HEK293 (cell line): Measurements from ENCODE around the gene SULF2.

Experiments
- CTCF ChIA-PET: fragments of 350-600 bp; formaldehyde crosslinking; extraction: SDS; loops from one replicate; lab custom pipeline; 2021; ENCODE audit warnings: antibody characterized with exemption; lab: Yijun Ruan, JAX
- POLR2A ChIA-PET: fragments of 300-600 bp; formaldehyde crosslinking; extraction: SDS; loops from one replicate; lab custom pipeline; 2020; ENCODE audit warnings: antibody characterized with exemption, inconsistent platforms; lab: Yijun Ruan, JAX
- H3K27ac ChIP-seq: fragments of 200-500 bp; sonication (Bioruptor generic); 2 replicates; pipeline ENCODE4 v1.5.1; 2014; ENCODE audit warnings: low read depth, low read length, control low read depth, inconsistent platforms; ENCODE audit errors: extremely low read depth
- H3K36me3 ChIP-seq, 2 experiments: fragments of 200-500 bp in 1 of 2; sonication (Bioruptor generic) in 1 of 2; 1 replicate in 1 of 2; 2 replicates in 1 of 2; pipeline ENCODE4 v1.5.1; 2014 to 2017; ENCODE audit warnings: inconsistent platforms in 2 of 2, low read length in 2 of 2; ENCODE audit not compliant: control insufficient read depth in 2 of 2, insufficient read depth in 1 of 2
- H3K4me1 ChIP-seq: fragments of 200-500 bp; sonication (Bioruptor generic); 2 replicates; pipeline ENCODE4 v1.5.1; 2014; ENCODE audit warnings: mild to moderate bottlenecking, low read length, inconsistent platforms; ENCODE audit not compliant: control insufficient read depth, insufficient read depth
- H3K4me3 ChIP-seq: 2 replicates; pipeline ENCODE4 v1.5.1; 2011; ENCODE audit warnings: low read depth, mild to moderate bottlenecking, control low read depth, low read length, moderate library complexity
- H3K9me3 ChIP-seq: fragments of 200-500 bp; sonication (Bioruptor generic); 2 replicates; pipeline ENCODE4 v1.5.1; 2014; ENCODE audit warnings: low read depth, low read length, inconsistent platforms; ENCODE audit not compliant: control insufficient read depth, insufficient read depth
- BCL11A ChIP-seq: fragments of 450-650 bp; formaldehyde crosslinking; IDR thresholded peaks from 2 replicates; pipeline ENCODE4 v1.5.1; 2016; ENCODE audit warnings: low read depth, missing biosample characterization, missing genetic modification characterization
- BCL11B ChIP-seq: fragments of 450-650 bp; formaldehyde crosslinking; IDR thresholded peaks from 2 replicates; pipeline ENCODE4 v1.5.1; 2016; ENCODE audit warnings: low read depth, missing biosample characterization, missing genetic modification characterization
- EGR2 ChIP-seq: fragments of 450-650 bp; formaldehyde crosslinking; IDR thresholded peaks from 2 replicates; pipeline ENCODE4 v1.5.1; 2016; ENCODE audit warnings: low read depth, missing biosample characterization, missing genetic modification characterization
- GLIS1 ChIP-seq: fragments of 450-650 bp; formaldehyde crosslinking; IDR thresholded peaks from 2 replicates; pipeline ENCODE4 v1.5.1; 2016; ENCODE audit warnings: missing biosample characterization, missing genetic modification characterization
- KLF16 ChIP-seq: fragments of 450-650 bp; formaldehyde crosslinking; IDR thresholded peaks from 2 replicates; pipeline ENCODE4 v1.5.1; 2017; ENCODE audit warnings: missing biosample characterization, missing genetic modification characterization
- MEIS1 ChIP-seq: sonication (generic); formaldehyde crosslinking; IDR thresholded peaks from 2 replicates; pipeline ENCODE4 v1.8.1; 2022; ENCODE audit warnings: missing genetic modification reagents, mild to moderate bottlenecking, borderline replicate concordance
- PATZ1 ChIP-seq: fragments of 450-650 bp; formaldehyde crosslinking; IDR thresholded peaks from 2 replicates; pipeline ENCODE4 v1.5.1; 2016; ENCODE audit warnings: missing biosample characterization, missing genetic modification characterization
- SP3 ChIP-seq: fragments of 450-650 bp; formaldehyde crosslinking; IDR thresholded peaks from 2 replicates; pipeline ENCODE4 v1.5.1; 2016; ENCODE audit warnings: missing biosample characterization, missing genetic modification characterization
- ZFHX2 ChIP-seq: fragments of 450-650 bp; formaldehyde crosslinking; conservative IDR thresholded peaks from 2 replicates; pipeline ENCODE4 v1.5.1; 2016; ENCODE audit warnings: missing biosample characterization, missing genetic modification characterization
- ZIC2 ChIP-seq: fragments of 450-650 bp; formaldehyde crosslinking; IDR thresholded peaks from 2 replicates; pipeline ENCODE4 v1.5.1; 2016; ENCODE audit warnings: missing biosample characterization, missing genetic modification characterization
- ZNF223 ChIP-seq: fragments of 450-650 bp; formaldehyde crosslinking; IDR thresholded peaks from 2 replicates; pipeline ENCODE4 v1.5.1; 2016; ENCODE audit warnings: missing biosample characterization, missing genetic modification characterization
- ZNF391 ChIP-seq: fragments of 450-650 bp; formaldehyde crosslinking; IDR thresholded peaks from 2 replicates; pipeline ENCODE4 v1.5.1; 2016; ENCODE audit warnings: low read depth, missing biosample characterization, missing genetic modification characterization, borderline replicate concordance
- ZNF561 ChIP-seq: fragments of 450-650 bp; IDR thresholded peaks from 2 replicates; pipeline ENCODE4 v1.5.1; 2018; ENCODE audit warnings: missing biosample characterization, missing genetic modification characterization, borderline replicate concordance
- ZNF596 ChIP-seq: fragments of 450-650 bp; IDR thresholded peaks from 2 replicates; pipeline ENCODE4 v1.5.0; 2018; ENCODE audit warnings: missing biosample characterization, mild to moderate bottlenecking, missing genetic modification characterization, moderate library complexity
- ZNF701 ChIP-seq: fragments of 450-650 bp; formaldehyde crosslinking; IDR thresholded peaks from 2 replicates; pipeline ENCODE4 v1.5.1; 2016; ENCODE audit warnings: missing biosample characterization, missing genetic modification characterization
- ZNF704 ChIP-seq: fragments of 450-650 bp; formaldehyde crosslinking; IDR thresholded peaks from 2 replicates; pipeline ENCODE4 v1.5.1; 2016; ENCODE audit warnings: missing biosample characterization, missing genetic modification characterization
- ZNF76 ChIP-seq: fragments of 450-650 bp; formaldehyde crosslinking; IDR thresholded peaks from 2 replicates; pipeline ENCODE4; 2016; ENCODE audit warnings: low read depth, missing biosample characterization, missing genetic modification characterization, borderline replicate concordance
- ZNF776 ChIP-seq: fragments of 450-650 bp; formaldehyde crosslinking; IDR thresholded peaks from 2 replicates; pipeline ENCODE4 v1.5.0; 2017; ENCODE audit warnings: missing biosample characterization, missing genetic modification characterization, borderline replicate concordance
- TF ChIP-seq, protein P1 (sequence below): fragments of 450-650 bp; formaldehyde crosslinking; IDR thresholded peaks from 2 replicates; pipeline ENCODE4 v1.5.1; 2016; ENCODE audit warnings: missing biosample characterization, missing genetic modification characterization

Gene SULF2

GRCh38 chr20:47713878-47714450, 71.3 kb downstream of the SULF2 start:
- no peaks in the 10 kb centered on the region for H3K9me3 ChIP-seq
- TF ChIP-seq, protein P1, sequence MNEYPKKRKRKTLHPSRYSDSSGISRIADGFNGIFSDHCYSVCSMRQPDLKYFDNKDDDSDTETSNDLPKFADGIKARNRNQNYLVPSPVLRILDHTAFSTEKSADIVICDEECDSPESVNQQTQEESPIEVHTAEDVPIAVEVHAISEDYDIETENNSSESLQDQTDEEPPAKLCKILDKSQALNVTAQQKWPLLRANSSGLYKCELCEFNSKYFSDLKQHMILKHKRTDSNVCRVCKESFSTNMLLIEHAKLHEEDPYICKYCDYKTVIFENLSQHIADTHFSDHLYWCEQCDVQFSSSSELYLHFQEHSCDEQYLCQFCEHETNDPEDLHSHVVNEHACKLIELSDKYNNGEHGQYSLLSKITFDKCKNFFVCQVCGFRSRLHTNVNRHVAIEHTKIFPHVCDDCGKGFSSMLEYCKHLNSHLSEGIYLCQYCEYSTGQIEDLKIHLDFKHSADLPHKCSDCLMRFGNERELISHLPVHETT (tag by site-specific recombination): no peak
- TF ChIP-seq ZNF223 (tag by site-specific recombination): no peak
- TF ChIP-seq SP3 (tag by site-specific recombination): no peak
- TF ChIP-seq ZNF596 (tag by site-specific recombination): no peak
- H3K4me1 ChIP-seq: no peaks in the 10 kb centered on the region
- no peak overlapping the region for H3K27ac ChIP-seq
- no peaks in the 10 kb centered on the region; a peak in 1 of 3 replicates for H3K36me3 ChIP-seq
- ChIA-PET CTCF (interaction anchor here (2.7 kb wide), 1 partner anchor 12 kb away, joined by 12 read pairs; no protein-coding TSS in a partner anchor), POLR2A (no interaction called here)
- no peak overlapping the region for H3K4me3 ChIP-seq

DNA sequence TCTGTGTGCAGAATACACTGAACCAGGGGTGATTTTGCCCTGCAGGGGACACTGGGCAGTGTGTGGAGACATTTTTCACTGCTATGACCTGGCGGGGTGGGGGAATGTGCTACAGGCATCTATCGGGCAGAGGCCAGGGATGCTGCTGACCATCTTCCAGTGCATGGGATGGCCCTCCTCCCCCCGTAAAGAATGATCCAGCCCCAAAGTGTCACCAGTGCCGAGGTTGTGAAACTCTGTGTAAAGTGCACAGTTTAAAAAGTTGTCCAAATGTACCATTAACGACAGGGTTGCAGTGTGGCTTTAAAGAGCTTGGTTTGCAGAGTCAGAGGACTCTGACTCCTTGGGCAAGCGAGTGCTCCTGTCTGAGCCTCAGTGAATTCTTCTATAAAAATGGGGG, 72.1 kb downstream of the SULF2 start:
- POLR2A ChIA-PET: no interaction called here
- TF ChIP-seq MEIS1 (CRISPR knock-in tag) (no peak), ZNF704 (tag by site-specific recombination) (no peak), KLF16 (tag by site-specific recombination) (no peak), ZNF76 (tag by site-specific recombination) (no peak), BCL11B (tag by site-specific recombination) (no peak), ZFHX2 (tag by site-specific recombination) (no peak), BCL11A (tag by site-specific recombination) (no peak), ZNF701 (no peak), ZNF776 (no peak), PATZ1 (tag by site-specific recombination) (no peak)
- TF ChIP-seq, all 188 proteins: peak for 0
- no peak overlapping the region for H3K4me3 ChIP-seq
- H3K36me3 ChIP-seq: no peaks in the 10 kb centered on the region; a peak in 1 of 3 replicates
- CTCF ChIA-PET: interaction anchor here (1.7 kb wide), 1 partner anchor 49 kb away, joined by 4 read pairs; no protein-coding TSS in a partner anchor
- H3K27ac ChIP-seq: no peak overlapping the region
- no peaks in the 10 kb centered on the region for H3K9me3 ChIP-seq
- H3K4me1 ChIP-seq: no peaks in the 10 kb centered on the region

GRCh38 chr20:47711046-47711752, 74.1 kb downstream of the SULF2 start:
- POLR2A ChIA-PET: no interaction called here
- H3K4me1 ChIP-seq: no peaks in the 10 kb centered on the region
- TF ChIP-seq EGR2 (tag by site-specific recombination) (peak; percentile 66), ZNF561 (tag by site-specific recombination) (no peak), GLIS1 (tag by site-specific recombination) (no peak), ZIC2 (tag by site-specific recombination) (peak; percentile 83), ZNF391 (no peak), ZFHX2 (tag by site-specific recombination) (peak; percentile 21; the same call in 1 of the 2 replicates)
- no peak overlapping the region for H3K27ac ChIP-seq
- H3K4me3 ChIP-seq: no peak overlapping the region
- CTCF ChIA-PET: interaction anchor here (1.3 kb wide), 1 partner anchor 10 kb away, joined by 4 read pairs; no protein-coding TSS in a partner anchor
- no peaks in the 10 kb centered on the region for H3K36me3 ChIP-seq
- H3K9me3 ChIP-seq: no peaks in the 10 kb centered on the region
